Bronchial epithelial cell (primary cell): ENCODE results near the gene PTPRZ1. TPM values are rescaled to one million over a fixed set of nuclear protein-coding genes. Genes with fewer than 3 reads are reported as not detected.

Experiments
- DNase-seq: peaks from one replicate; pipeline ENCODE4 v3.0.0-alpha.2; 2010; ENCODE audit warnings: low read depth
- FAIRE-seq: peaks from 2 replicates; lab custom pipeline; 2011; peaks lifted over from hg19 to GRCh38; lab: Jason Lieb, UNC
- H3K27me3 ChIP-seq: 2 replicates; pipeline ENCODE4 v1.5.1; 2011; ENCODE audit warnings: low read length; ENCODE audit not compliant: control insufficient read depth, insufficient read depth
- H3K36me3 ChIP-seq: 2 replicates; pipeline ENCODE4 v1.5.1; 2011; ENCODE audit warnings: low read length; ENCODE audit not compliant: control insufficient read depth, insufficient read depth
- H3K4me3 ChIP-seq: 2 replicates; pipeline ENCODE4 v1.5.1; 2011; ENCODE audit warnings: mild to moderate bottlenecking, low read depth, low read length, control low read depth
- total RNA-seq: library from RNA; depleted of rRNA; stranded (reverse); fragments of >200 nt; gene quantifications from 2 replicates; pipeline ENCODE4 v1.2.1, GENCODE V29; 2014
- TF ChIP-seq, protein P1 (sequence below): IDR thresholded peaks from 2 replicates; pipeline ENCODE4 v1.5.1; 2011; ENCODE audit warnings: mild to moderate bottlenecking, moderate library complexity, low read length, control low read depth, inconsistent platforms; ENCODE audit not compliant: insufficient read depth, severe bottlenecking

PTPRZ1 gene
- total RNA-seq, 1 donor from 2014 or later: 2.6 TPM

GRCh38 chr7:121945480-121946236 is 72.7 kb downstream of the PTPRZ1 start:
- TF ChIP-seq, protein P1, sequence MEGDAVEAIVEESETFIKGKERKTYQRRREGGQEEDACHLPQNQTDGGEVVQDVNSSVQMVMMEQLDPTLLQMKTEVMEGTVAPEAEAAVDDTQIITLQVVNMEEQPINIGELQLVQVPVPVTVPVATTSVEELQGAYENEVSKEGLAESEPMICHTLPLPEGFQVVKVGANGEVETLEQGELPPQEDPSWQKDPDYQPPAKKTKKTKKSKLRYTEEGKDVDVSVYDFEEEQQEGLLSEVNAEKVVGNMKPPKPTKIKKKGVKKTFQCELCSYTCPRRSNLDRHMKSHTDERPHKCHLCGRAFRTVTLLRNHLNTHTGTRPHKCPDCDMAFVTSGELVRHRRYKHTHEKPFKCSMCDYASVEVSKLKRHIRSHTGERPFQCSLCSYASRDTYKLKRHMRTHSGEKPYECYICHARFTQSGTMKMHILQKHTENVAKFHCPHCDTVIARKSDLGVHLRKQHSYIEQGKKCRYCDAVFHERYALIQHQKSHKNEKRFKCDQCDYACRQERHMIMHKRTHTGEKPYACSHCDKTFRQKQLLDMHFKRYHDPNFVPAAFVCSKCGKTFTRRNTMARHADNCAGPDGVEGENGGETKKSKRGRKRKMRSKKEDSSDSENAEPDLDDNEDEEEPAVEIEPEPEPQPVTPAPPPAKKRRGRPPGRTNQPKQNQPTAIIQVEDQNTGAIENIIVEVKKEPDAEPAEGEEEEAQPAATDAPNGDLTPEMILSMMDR: no peak
- DNase-seq (peak; percentile 88), FAIRE-seq (no peak)
- Histone ChIP-seq H3K27me3 (no peaks in the 10 kb centered on the region), H3K4me3 (no peak overlapping the region), H3K36me3 (no peaks in the 10 kb centered on the region)

DNA sequence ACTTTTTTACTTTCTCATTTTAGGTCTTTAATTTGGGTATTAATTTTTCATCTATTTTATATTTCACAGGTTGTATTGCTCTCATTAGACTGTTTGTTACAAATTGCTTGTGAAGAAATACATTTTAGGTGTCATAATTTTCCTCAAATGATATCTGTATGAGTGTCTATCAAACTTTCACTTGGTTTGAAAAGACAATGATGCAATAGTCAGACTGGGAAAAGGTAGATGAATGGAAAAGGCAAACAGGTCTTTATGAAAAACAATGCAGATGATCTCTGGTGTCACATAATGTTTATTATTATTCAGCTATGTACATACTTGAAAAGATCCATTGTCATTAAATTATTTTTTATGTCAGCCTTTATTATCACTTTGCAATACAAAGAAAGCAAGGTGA is 80.2 kb downstream of the PTPRZ1 start:
- Histone ChIP-seq H3K27me3 (no peaks in the 10 kb centered on the region), H3K36me3 (no peaks in the 10 kb centered on the region), H3K4me3 (no peak overlapping the region)
- TF ChIP-seq, protein P1: no peak
- DNase-seq (no peak), FAIRE-seq (no peak)

DNA sequence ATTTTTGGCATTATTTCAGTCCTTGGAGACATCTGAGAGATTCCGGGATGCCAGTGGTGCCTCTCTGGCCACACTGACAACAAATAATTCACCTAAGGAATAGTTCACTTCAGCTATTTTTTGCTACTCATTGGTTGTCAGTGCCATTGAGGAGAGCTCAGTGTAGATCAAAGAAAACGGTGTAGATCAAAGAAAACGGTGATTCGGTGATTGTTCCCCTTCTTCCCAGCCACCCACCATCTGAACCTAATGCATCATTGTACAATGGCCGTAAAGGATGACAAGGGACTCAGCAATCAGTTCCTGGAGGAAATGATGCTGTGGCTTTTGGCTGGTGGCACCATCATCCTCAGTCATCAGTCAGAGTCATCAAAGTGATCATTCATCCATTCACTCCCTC is 80.6 kb downstream of the PTPRZ1 start:
- no peaks in the 10 kb centered on the region for H3K27me3 ChIP-seq
- DNase-seq (no peak), FAIRE-seq (no peak)
- H3K4me3 ChIP-seq: no peak overlapping the region
- TF ChIP-seq, protein P1: no peak
- H3K36me3 ChIP-seq: no peaks in the 10 kb centered on the region

GRCh38 chr7:121954803-121955202 is 81.8 kb downstream of the PTPRZ1 start:
- Histone ChIP-seq H3K36me3 (no peaks in the 10 kb centered on the region), H3K27me3 (no peaks in the 10 kb centered on the region), H3K4me3 (no peak overlapping the region)
- DNase-seq: peak; percentile 65
- TF ChIP-seq, protein P1: no peak
- FAIRE-seq: peak; percentile 23

GRCh38 chr7:121957626-121958025 is 84.7 kb downstream of the PTPRZ1 start:
- no peaks in the 10 kb centered on the region for H3K27me3 ChIP-seq
- DNase-seq (no peak), FAIRE-seq (no peak)
- H3K36me3 ChIP-seq: no peaks in the 10 kb centered on the region
- TF ChIP-seq, protein P1: no peak
- no peak overlapping the region for H3K4me3 ChIP-seq
